ENCODE results near the gene AR. TPM values are rescaled to one million over a fixed set of nuclear protein-coding genes. Genes with fewer than 3 reads are reported as not detected.

Gene AR
- total and polyA plus RNA-seq, 4 donors, result 2.8 to 67.4 (median 22.9) TPM

GRCh38 chrX:67587946-67588624, 44.3 kb downstream of the AR start:
- TF ChIP-seq FOXA1 (IDR thresholded peaks at IDR 0.05) (no peak), MAX (IDR thresholded peaks at IDR 0.05) (no peak), HNF4A (conservative IDR thresholded peaks at IDR 0.05) (no peak), REST (IDR thresholded peaks at IDR 0.05) (no peak), RAD21 (IDR thresholded peaks at IDR 0.05) (no peak)
- Histone ChIP-seq H3K27ac (ENCODE audit: low read depth in 1 of 2, low read length in 2 of 2) (no peak overlapping the region), H3K9me3 (ENCODE audit: control insufficient read depth in 4 of 4, low read length in 3 of 4) (no peaks in the 10 kb centered on the region), H3K36me3 (ENCODE audit: control insufficient read depth in 4 of 4, insufficient read depth in 3 of 4, low read depth in 1 of 4, low read length in 3 of 4) (peaks cover 0 to 5% (median 1%) of the 10 kb centered on the region in 4 donors), H3K4me3 (ENCODE audit: low read depth in 1 of 3, low read length in 3 of 3) (no peak overlapping the region), H3K27me3 (ENCODE audit: control insufficient read depth in 4 of 4, insufficient read depth in 4 of 4, low read length in 3 of 4) (no peaks in the 10 kb centered on the region), H3K9ac (ENCODE audit: low read depth in 1 of 2, low read length in 2 of 2) (no peak overlapping the region), H3K4me1 (ENCODE audit: control insufficient read depth in 4 of 4, insufficient read depth in 4 of 4, low read length in 3 of 4) (peaks cover 0 to 2% (median 2%) of the 10 kb centered on the region in 4 donors)
- WGBS, result 79% methylated on average over 3 of the region's 3 CpGs
- no peak for DNase-seq (ENCODE audit: low spot score)

GRCh38 chrX:67596839-67597790, 53.3 kb downstream of the AR start:
- H3K27me3 ChIP-seq (ENCODE audit: control insufficient read depth in 4 of 4, insufficient read depth in 4 of 4, low read length in 3 of 4), result peaks cover 0 to 5% (median 0%) of the 10 kb centered on the region in 4 donors
- H3K4me1 ChIP-seq (ENCODE audit: control insufficient read depth in 4 of 4, insufficient read depth in 4 of 4, low read length in 3 of 4), result peaks cover 0 to 8% (median 6%) of the 10 kb centered on the region in 4 donors
- H3K9ac ChIP-seq (ENCODE audit: low read depth in 1 of 2, low read length in 2 of 2), result no peak overlapping the region
- 41% methylated on average over 3 of the region's 3 CpGs for WGBS
- H3K36me3 ChIP-seq (ENCODE audit: control insufficient read depth in 4 of 4, insufficient read depth in 3 of 4, low read depth in 1 of 4, low read length in 3 of 4), result peaks cover 0 to 3% (median 0%) of the 10 kb centered on the region in 4 donors
- no peak overlapping the region for H3K4me3 ChIP-seq (ENCODE audit: low read depth in 1 of 3, low read length in 3 of 3)
- DNase-seq (ENCODE audit: low spot score), result no peak
- no peak overlapping the region for H3K27ac ChIP-seq (ENCODE audit: low read depth in 1 of 2, low read length in 2 of 2)
- H3K9me3 ChIP-seq (ENCODE audit: control insufficient read depth in 4 of 4, low read length in 3 of 4), result no peaks in the 10 kb centered on the region
- TF ChIP-seq GABPA (IDR thresholded peaks at IDR 0.05 in 1 of 2, conservative IDR thresholded peaks at IDR 0.05 in 1 of 2) (no peak), EGR1 (IDR thresholded peaks at IDR 0.05; ENCODE audit: low read depth in 2 of 2) (no peak), MAX (IDR thresholded peaks at IDR 0.05) (no peak), ZBTB33 (IDR thresholded peaks at IDR 0.05) (no peak), ATF3 (IDR thresholded peaks at IDR 0.05) (no peak), RXRA (IDR thresholded peaks at IDR 0.05) (peak; percentile 16 to 35), FOXA1 (IDR thresholded peaks at IDR 0.05) (no peak), HNF4G (IDR thresholded peaks at IDR 0.05) (peak; percentile 6), TAF1 (conservative IDR thresholded peaks at IDR 0.05) (no peak), YY1 (IDR thresholded peaks at IDR 0.05) (no peak), HNF4A (conservative IDR thresholded peaks at IDR 0.05) (peak; percentile 25 to 61), JUND (IDR thresholded peaks at IDR 0.05) (no peak), FOXA2 (IDR thresholded peaks at IDR 0.05) (peak; percentile 10), RAD21 (IDR thresholded peaks at IDR 0.05) (no peak), CTCF (IDR thresholded peaks at IDR 0.05; ENCODE audit: low read depth, low read length, missing input control) (no peak), REST (IDR thresholded peaks at IDR 0.05) (no peak), NR2F2 (IDR thresholded peaks at IDR 0.05) (no peak)

Measured in liver (tissue), 9 donors.